Calu3 (cell line): Measurements from ENCODE around the gene ELL2. TPM values are rescaled to one million over a fixed set of nuclear protein-coding genes. Genes with fewer than 3 reads are reported as not detected.
"Not testable (repeated sequence)": the region's sequence is repeated elsewhere in the genome, so short reads cannot be mapped to it uniquely, and the experiment has no call there.

Experiments used
- BruUV-seq: library from RNA; stranded (reverse); fragments of 400-500 nt; replicated peaks from 2 replicates; lab custom pipeline; 2021; lab: Mats Ljungman, UMichigan
- CTCF ChIA-PET: fragments of 300-600 bp; sonication (Branson Sonifier 250); formaldehyde crosslinking; loops from one replicate; lab custom pipeline; 2022; ENCODE audit warnings: antibody characterized with exemption; lab: Charles Lee
- DNase-seq: peaks from one replicate; pipeline ENCODE4 v3.0.0; 2022
- H3K27ac Mint-ChIP-seq: one replicate; pipeline ENCODE4 v1.8.0; 2022; ENCODE audit warnings: mixed read lengths; ENCODE audit not compliant: unreplicated experiment
- H3K27me3 Mint-ChIP-seq: one replicate; pipeline ENCODE4 v1.8.0; 2022; ENCODE audit warnings: mixed read lengths; ENCODE audit not compliant: unreplicated experiment
- H3K36me3 Mint-ChIP-seq: one replicate; pipeline ENCODE4 v1.8.0; 2022; ENCODE audit warnings: mild to moderate bottlenecking, moderate library complexity, mixed read lengths; ENCODE audit not compliant: insufficient read depth, unreplicated experiment
- H3K4me1 Mint-ChIP-seq: one replicate; pipeline ENCODE4 v1.8.0; 2022; ENCODE audit warnings: mild to moderate bottlenecking, low read depth, mixed read lengths; ENCODE audit not compliant: unreplicated experiment
- H3K4me3 Mint-ChIP-seq: one replicate; pipeline ENCODE4 v1.8.0; 2022; ENCODE audit warnings: mild to moderate bottlenecking, low read depth, moderate library complexity, mixed read lengths; ENCODE audit not compliant: unreplicated experiment
- H3K9me3 Mint-ChIP-seq: one replicate; pipeline ENCODE4 v1.8.0; 2022; ENCODE audit warnings: low read depth, mixed read lengths; ENCODE audit not compliant: unreplicated experiment
- CTCF ChIP-seq: fragments of 200-600 bp; IDR thresholded peaks from one replicate; pipeline ENCODE4 v1.8.0; 2022; ENCODE audit warnings: antibody characterized with exemption; ENCODE audit not compliant: unreplicated experiment
- intact Hi-C: fragments of 100-400 bp; cut with micrococcal nuclease; formaldehyde crosslinking; loops from one replicate; pipeline ENCODE4 v1.10.0; 2022; ENCODE audit not compliant: unreplicated experiment
- total RNA-seq: library from RNA; stranded (reverse); gene quantifications from 2 replicates; pipeline ENCODE4 v1.2.3, GENCODE V29; 2022

The ELL2 gene
- total RNA-seq, 1 experiment from 2014 or later = 57.7 TPM

DNA sequence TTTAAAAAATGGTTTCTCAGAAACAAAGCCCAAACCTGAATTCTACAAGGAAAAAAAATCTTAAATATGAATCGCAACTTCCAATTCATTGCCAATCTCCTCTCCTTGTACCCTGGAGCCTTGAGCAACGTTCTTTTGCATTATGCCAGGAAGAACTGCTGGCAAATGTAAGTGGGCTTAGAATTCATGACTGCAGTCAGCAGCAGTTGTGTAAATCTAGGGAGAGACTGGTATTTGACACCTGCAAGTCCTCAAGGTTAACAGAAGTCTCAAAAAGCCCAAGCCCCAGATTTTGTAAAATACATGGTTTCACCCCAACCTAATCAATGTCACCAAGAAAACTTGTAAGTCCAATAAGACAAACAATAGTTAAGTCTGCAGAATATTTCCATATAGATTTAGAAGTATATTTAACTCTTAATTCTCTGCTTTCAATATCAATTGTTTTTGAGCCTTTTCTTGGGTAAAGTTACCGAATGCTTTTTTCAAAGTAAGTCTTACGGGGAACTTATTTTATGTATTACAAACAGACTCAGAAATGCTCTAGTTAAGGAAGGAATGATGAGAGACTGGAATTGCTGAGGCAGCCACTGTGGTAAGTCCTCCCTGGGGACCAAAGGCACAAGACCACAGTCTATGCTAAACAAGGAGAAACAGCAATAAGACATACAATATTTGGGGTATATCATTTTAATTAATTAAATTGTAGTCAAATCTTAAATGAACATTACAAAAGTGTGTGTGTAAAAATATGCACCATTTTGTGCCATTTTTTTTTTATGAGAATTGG lies 31.3 kb downstream of the ELL2 start:
- no TSS peak for BruUV-seq
- no peak overlapping the region for H3K4me3 Mint-ChIP-seq
- H3K36me3 Mint-ChIP-seq = no peaks in the 10 kb centered on the region
- intact Hi-C loops = no loop called here
- peaks cover 2% of the 10 kb centered on the region for H3K9me3 Mint-ChIP-seq
- no peak for TF ChIP-seq CTCF
- CTCF ChIA-PET = no interaction called here
- H3K4me1 Mint-ChIP-seq = peaks cover 46% of the 10 kb centered on the region
- H3K27ac Mint-ChIP-seq = no peak overlapping the region
- no peak for DNase-seq
- H3K27me3 Mint-ChIP-seq = no peaks in the 10 kb centered on the region

GRCh38 chr5:95928724-95929253 lies 32.9 kb downstream of the ELL2 start:
- Mint-ChIP-seq H3K9me3 (peaks cover 2% of the 10 kb centered on the region), H3K36me3 (no peaks in the 10 kb centered on the region), H3K4me1 (peaks cover 31% of the 10 kb centered on the region), H3K27ac (no peak overlapping the region), H3K4me3 (no peak overlapping the region), H3K27me3 (no peaks in the 10 kb centered on the region)
- intact Hi-C loops = no loop called here
- no peak for DNase-seq
- CTCF ChIA-PET = no interaction called here
- TF ChIP-seq CTCF = no peak
- BruUV-seq = no TSS peak

DNA sequence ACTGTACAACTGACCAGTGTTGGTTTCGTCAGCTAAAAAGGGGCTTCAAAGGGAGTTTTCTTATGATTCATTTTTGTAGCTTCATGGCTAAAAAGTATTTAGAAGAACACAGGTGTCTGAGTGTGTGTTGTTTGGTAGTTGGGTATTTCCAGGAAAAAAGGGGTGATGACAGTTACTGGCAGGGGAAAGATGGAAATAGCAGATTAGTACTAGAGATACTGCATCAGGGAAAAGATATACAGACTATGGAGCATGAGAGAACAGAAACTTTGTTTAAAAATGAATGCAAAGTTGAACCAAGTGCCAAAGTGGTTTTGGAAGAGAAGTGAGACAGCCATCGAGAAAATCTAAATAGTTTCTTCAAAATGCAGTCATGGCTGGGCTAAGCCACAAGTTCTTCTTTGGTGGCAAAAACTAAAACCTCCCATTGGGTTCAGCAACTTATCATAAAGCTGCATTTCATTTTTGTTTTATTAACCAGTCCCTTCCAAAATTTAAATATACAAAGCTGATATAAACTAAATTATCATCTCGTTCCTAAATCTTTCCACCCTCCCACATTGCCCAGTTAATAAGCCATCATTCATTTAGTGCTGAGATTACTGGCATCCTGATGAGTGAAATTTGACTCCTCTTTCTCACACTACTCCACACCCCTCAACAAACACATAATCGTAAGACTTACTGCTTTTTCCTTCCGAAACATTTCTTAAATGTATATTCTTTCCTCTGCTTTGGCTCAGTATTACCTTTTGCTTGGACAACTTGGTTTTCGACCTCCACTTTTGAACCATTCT lies 33.5 kb downstream of the ELL2 start:
- Mint-ChIP-seq H3K36me3 (no peaks in the 10 kb centered on the region), H3K4me3 (no peak overlapping the region), H3K4me1 (peaks cover 27% of the 10 kb centered on the region), H3K27ac (no peak overlapping the region), H3K27me3 (no peaks in the 10 kb centered on the region), H3K9me3 (peaks cover 2% of the 10 kb centered on the region)
- TF ChIP-seq CTCF = no peak
- no TSS peak for BruUV-seq
- intact Hi-C loops = no loop called here
- CTCF ChIA-PET = no interaction called here
- DNase-seq = no peak

DNA sequence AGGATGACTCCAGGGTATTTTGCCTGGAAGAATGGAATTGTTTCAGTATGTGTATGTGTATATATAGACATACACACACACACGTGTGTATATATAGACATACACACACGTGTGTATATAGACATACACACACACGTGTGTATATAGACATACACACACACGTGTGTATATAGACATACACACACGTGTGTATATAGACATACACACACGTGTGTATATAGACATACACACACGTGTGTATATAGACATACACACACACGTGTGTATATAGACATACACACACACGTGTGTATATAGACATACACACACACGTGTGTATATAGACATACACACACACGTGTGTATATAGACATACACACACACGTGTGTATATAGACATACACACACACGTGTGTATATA lies 34.4 kb downstream of the ELL2 start:
- intact Hi-C loops, DNase-seq, H3K4me3 Mint-ChIP-seq, CTCF ChIA-PET, H3K27me3 Mint-ChIP-seq, H3K27ac Mint-ChIP-seq, H3K36me3 Mint-ChIP-seq, BruUV-seq, H3K9me3 Mint-ChIP-seq: not testable (repeated sequence)
- peaks cover 27% of the 10 kb centered on the region for H3K4me1 Mint-ChIP-seq
